ENCODE data around the gene WLS. TPM values are rescaled to one million over a fixed set of nuclear protein-coding genes. Genes with fewer than 3 reads are reported as not detected.

Gene WLS
- total RNA-seq, 1 donor from 2014 or later = not detected

DNA sequence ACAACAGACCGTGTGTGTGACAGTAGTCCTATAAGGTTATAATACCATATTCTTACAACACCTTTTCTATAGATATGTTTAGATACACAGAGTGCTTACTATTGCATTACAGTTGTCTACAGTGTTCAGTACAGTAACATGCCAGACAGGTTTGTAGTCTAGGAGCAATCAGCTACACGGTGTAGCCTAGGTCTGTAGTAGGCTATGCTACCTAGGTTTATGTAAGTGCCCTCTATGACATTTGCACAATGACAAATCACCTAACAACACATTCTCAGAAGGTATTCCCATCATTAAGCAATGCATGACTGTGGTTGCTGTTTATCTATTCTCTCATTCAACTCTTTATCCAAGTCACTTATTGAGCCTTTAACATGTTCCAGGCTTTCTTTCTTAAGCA, 1.8 kb upstream of the WLS start:
- Mint-ChIP-seq H3K27ac (no peak overlapping the region), H3K4me1 (peaks cover 6% of the 10 kb centered on the region), H3K4me3 (no peak overlapping the region), H3K27me3 (peaks cover 55% of the 10 kb centered on the region), H3K36me3 (ENCODE audit: low read depth) (peaks cover 2% of the 10 kb centered on the region), H3K9me3 (peaks cover 7% of the 10 kb centered on the region)
- DNase-seq = no peak
- intact Hi-C loops (cut with micrococcal nuclease) = no loop called here

DNA sequence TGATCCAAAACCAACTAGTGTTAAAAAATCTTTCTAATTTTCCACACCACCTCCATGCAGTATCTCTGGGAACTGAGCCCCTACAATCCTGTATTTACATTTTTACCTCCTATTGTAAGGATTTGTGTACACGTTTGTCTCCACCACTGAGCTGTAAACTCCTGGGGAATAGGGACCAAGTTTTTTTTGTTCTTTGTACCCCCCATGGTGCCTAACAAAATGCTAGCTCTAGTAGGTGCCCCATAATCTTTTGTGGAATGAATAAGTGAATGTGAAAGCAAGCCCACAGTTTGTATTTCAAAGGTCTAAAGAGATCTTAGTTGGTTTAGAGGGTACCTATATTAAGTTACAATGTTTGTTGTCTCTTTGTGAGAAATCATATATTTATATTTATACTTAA, 879 bp upstream of the WLS start:
- H3K27me3 Mint-ChIP-seq = peaks cover 59% of the 10 kb centered on the region
- intact Hi-C loops (cut with micrococcal nuclease) = no loop called here

DNA sequence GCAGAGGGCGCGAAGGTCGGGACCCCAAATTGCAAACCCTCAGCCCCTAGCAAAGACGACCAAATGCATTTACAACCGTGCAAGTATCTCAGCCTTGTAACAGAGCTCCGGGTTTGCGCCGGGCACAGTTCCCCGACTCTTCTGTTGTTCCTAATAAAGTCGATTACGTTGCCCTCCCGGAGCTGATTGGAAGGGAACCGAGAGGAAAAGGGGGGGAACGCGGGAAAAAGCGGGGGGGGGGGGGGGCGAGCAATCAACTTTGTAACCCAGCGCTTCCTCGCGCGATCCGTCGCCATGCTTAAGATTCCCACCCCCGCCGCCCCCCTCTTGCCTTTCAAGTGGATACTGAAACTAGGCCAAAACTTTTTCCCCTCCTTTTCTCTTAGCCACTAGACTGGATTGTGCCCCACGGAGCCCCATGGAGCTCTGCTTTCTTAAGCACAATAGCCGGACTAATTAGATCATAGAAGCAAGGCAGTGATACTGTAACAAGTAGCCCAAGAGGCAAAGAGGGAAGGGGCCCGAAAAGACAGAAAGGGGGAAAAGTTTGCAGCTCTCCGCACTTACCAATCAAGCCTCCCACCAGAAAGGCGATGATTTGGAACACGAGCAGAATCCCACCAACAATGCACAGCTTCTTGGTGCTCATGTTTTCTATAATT, 565 bp downstream of the WLS start:
- Mint-ChIP-seq H3K4me1 (peaks cover 6% of the 10 kb centered on the region), H3K27ac (no peak overlapping the region), H3K4me3 (peak overlapping the region; percentile 59), H3K36me3 (ENCODE audit: low read depth) (peaks cover 2% of the 10 kb centered on the region), H3K9me3 (peaks cover 7% of the 10 kb centered on the region), H3K27me3 (peaks cover 68% of the 10 kb centered on the region)
- DNase-seq = no peak
- intact Hi-C loops (cut with micrococcal nuclease) = no loop called here

More for the DNA sequence above, 879 bp upstream of the WLS start:
- no peak overlapping the region for H3K27ac Mint-ChIP-seq
- H3K36me3 Mint-ChIP-seq (ENCODE audit: low read depth) = peaks cover 2% of the 10 kb centered on the region
- H3K4me1 Mint-ChIP-seq = peaks cover 6% of the 10 kb centered on the region
- H3K9me3 Mint-ChIP-seq = peaks cover 7% of the 10 kb centered on the region
- peak overlapping the region; percentile 29 for H3K4me3 Mint-ChIP-seq
- no peak for DNase-seq

DNA sequence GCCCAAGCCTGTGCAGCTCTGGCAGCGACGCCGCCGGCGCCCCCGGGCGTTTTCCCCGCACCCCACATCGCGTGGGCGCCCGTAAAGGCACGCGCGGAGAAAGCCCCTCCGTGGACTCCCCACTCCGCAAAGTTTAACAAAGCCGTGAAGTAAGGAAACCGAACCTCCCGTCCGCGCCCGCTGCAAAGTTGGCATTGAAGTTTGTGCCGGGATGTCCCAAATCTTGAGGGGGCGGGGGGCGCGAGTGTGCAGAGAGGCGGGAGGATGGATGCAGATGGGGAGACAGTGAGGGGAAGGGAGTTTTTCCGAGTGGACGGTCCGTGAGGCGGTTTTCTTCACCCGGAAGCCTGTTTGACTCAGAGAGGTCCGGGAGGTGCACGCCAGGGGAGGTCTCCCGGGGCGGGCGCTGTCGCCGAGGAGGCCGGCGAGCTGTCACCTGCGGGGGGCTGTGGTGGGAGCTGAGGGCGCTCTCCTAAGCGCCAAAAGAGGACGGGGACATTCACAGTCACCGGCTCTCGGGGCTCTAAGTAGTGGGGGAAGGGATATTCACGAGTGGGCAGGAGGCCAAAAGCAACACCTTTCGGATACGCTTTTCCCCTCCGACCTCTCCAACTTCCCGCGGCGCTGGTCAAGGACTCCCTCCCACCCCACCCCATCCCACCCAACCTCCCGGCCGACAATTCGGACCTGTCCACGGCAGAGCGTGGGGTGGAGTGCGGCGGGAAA, 1.3 kb downstream of the WLS start:
- no peak for DNase-seq
- intact Hi-C loops (cut with micrococcal nuclease) = no loop called here
- Mint-ChIP-seq H3K27me3 (peaks cover 71% of the 10 kb centered on the region), H3K36me3 (ENCODE audit: low read depth) (peaks cover 2% of the 10 kb centered on the region), H3K4me3 (peak overlapping the region; percentile 57), H3K4me1 (peaks cover 6% of the 10 kb centered on the region), H3K27ac (peak overlapping the region; percentile 8), H3K9me3 (peaks cover 7% of the 10 kb centered on the region)

GRCh38 chr1:68230484-68230802, 1.9 kb downstream of the WLS start:
- peak overlapping the region; percentile 57 for H3K4me3 Mint-ChIP-seq
- peaks cover 73% of the 10 kb centered on the region for H3K27me3 Mint-ChIP-seq
- intact Hi-C loops (cut with micrococcal nuclease) = no loop called here

DNA sequence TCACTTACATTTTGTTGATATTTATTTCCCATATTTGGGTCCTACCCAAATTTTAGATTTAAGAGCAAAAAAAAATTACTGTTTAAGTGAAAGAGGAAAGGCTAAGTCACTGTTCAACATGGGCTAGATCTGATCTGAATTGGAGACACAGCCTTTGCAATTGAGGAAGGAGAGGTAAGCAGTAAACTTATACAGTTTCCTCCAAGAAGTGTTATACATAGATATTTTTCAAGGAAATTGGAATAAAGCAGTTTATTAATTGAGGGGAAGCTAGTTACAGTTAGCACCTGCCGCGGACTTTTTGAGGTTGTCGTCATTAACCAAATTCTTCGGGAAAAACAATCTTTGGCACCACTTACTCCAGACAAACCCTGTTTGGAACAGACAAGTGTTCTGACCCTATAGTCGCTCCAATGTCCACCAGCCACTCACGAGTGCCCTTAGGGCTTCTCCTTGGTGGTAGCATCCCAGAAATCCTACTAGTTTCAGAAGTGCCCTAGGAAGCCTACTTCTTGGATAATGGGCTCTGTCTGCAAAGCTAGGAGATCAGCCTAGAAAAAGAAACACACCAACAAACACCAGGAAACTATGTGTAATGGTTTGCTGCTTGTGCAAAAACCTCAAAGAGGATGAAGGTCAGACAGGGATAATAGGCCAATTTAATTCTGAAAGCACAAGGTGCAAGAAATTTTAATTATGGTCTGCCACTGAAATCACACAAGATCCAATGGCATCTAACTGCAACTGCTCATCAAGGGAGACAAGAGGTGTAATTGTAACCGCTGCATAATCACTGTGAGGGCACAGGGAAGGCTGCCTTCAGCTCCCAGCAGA, 2.5 kb downstream of the WLS start:
- H3K9me3 Mint-ChIP-seq = peaks cover 7% of the 10 kb centered on the region
- no peak for DNase-seq
- H3K27me3 Mint-ChIP-seq = peaks cover 69% of the 10 kb centered on the region
- no peak overlapping the region for H3K4me3 Mint-ChIP-seq
- H3K27ac Mint-ChIP-seq = no peak overlapping the region
- H3K36me3 Mint-ChIP-seq (ENCODE audit: low read depth) = peaks cover 2% of the 10 kb centered on the region
- peaks cover 6% of the 10 kb centered on the region for H3K4me1 Mint-ChIP-seq
- intact Hi-C loops (cut with micrococcal nuclease) = no loop called here

More at GRCh38 chr1:68230484-68230802, 1.9 kb downstream of the WLS start:
- DNase-seq = no peak
- peak overlapping the region; percentile 8 for H3K27ac Mint-ChIP-seq
- peaks cover 6% of the 10 kb centered on the region for H3K4me1 Mint-ChIP-seq
- peaks cover 2% of the 10 kb centered on the region for H3K36me3 Mint-ChIP-seq (ENCODE audit: low read depth)
- peaks cover 7% of the 10 kb centered on the region for H3K9me3 Mint-ChIP-seq

- Mint-ChIP-seq H3K27ac (no peak overlapping the region), H3K4me3 (no peak overlapping the region), H3K36me3 (ENCODE audit: low read depth) (peaks cover 2% of the 10 kb centered on the region), H3K4me1 (peaks cover 6% of the 10 kb centered on the region), H3K27me3 (peaks cover 59% of the 10 kb centered on the region), H3K9me3 (peaks cover 6% of the 10 kb centered on the region)
- intact Hi-C loops (cut with micrococcal nuclease) = no loop called here
- DNase-seq = no peak
These were observed 3.5 kb downstream of the WLS start for GRCh38 chr1:68228851-68229250.

GRCh38 chr1:68227598-68227997, 4.7 kb downstream of the WLS start:
- no peak for DNase-seq
- H3K36me3 Mint-ChIP-seq (ENCODE audit: low read depth) = no peaks in the 10 kb centered on the region
- no peak overlapping the region for H3K27ac Mint-ChIP-seq
- no peak overlapping the region for H3K4me3 Mint-ChIP-seq
- H3K27me3 Mint-ChIP-seq = peaks cover 52% of the 10 kb centered on the region
- intact Hi-C loops (cut with micrococcal nuclease) = no loop called here
- H3K4me1 Mint-ChIP-seq = peaks cover 5% of the 10 kb centered on the region
- H3K9me3 Mint-ChIP-seq = no peaks in the 10 kb centered on the region

DNA sequence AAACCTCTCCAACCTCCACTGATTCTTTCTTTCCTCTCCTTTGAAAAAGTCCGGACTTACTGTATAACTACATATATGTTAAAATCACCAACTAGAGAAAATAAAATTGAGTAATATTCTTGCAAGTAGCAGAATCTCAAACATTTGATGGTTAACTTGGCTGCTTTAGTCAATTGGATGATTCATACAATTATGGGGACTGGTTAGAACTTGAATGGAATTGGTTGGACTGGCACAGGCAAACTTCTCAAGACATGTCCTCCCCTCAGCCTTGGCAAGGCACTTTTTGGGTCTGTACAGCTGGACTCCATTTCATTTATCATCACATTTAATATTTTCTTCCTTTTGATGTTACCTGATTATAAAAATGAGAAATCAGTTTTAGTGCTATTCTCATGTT, 6.5 kb downstream of the WLS start:
- peaks cover 40% of the 10 kb centered on the region for H3K27me3 Mint-ChIP-seq
- peaks cover 2% of the 10 kb centered on the region for H3K4me1 Mint-ChIP-seq
- no peak overlapping the region for H3K4me3 Mint-ChIP-seq
- H3K36me3 Mint-ChIP-seq (ENCODE audit: low read depth) = no peaks in the 10 kb centered on the region
- H3K9me3 Mint-ChIP-seq = no peaks in the 10 kb centered on the region
- no peak for DNase-seq
- H3K27ac Mint-ChIP-seq = no peak overlapping the region
- intact Hi-C loops (cut with micrococcal nuclease) = no loop called here

DNA sequence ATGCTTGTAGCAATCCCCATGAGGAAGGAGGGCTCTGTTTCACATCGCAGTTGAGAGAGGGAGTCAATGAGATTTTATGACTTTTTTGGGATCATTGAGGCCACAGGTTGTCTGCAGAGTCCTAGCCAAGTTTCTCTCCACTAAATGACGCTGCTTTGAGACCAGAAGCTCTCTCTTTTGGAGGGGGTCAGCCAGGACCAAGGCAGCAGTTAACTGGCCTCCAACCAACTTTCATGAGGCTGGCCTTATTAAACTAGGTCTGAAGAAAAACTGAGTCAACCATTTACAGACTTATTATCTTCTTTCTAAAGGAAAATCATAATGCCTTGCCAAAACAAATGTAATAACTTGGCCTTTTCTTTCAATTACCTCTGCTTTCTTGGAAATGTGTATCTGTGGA, 8.6 kb downstream of the WLS start:
- intact Hi-C loops (cut with micrococcal nuclease) = no loop called here
- Mint-ChIP-seq H3K36me3 (ENCODE audit: low read depth) (no peaks in the 10 kb centered on the region), H3K4me3 (no peak overlapping the region), H3K9me3 (no peaks in the 10 kb centered on the region), H3K4me1 (no peaks in the 10 kb centered on the region), H3K27ac (no peak overlapping the region), H3K27me3 (peaks cover 21% of the 10 kb centered on the region)
- DNase-seq = no peak

GRCh38 chr1:68221980-68222373, 10.3 kb downstream of the WLS start:
- Mint-ChIP-seq H3K4me1 (no peaks in the 10 kb centered on the region), H3K9me3 (no peaks in the 10 kb centered on the region), H3K27me3 (peaks cover 12% of the 10 kb centered on the region), H3K27ac (no peak overlapping the region), H3K4me3 (no peak overlapping the region), H3K36me3 (ENCODE audit: low read depth) (no peaks in the 10 kb centered on the region)
- DNase-seq = no peak
- intact Hi-C loops (cut with micrococcal nuclease) = no loop called here

DNA sequence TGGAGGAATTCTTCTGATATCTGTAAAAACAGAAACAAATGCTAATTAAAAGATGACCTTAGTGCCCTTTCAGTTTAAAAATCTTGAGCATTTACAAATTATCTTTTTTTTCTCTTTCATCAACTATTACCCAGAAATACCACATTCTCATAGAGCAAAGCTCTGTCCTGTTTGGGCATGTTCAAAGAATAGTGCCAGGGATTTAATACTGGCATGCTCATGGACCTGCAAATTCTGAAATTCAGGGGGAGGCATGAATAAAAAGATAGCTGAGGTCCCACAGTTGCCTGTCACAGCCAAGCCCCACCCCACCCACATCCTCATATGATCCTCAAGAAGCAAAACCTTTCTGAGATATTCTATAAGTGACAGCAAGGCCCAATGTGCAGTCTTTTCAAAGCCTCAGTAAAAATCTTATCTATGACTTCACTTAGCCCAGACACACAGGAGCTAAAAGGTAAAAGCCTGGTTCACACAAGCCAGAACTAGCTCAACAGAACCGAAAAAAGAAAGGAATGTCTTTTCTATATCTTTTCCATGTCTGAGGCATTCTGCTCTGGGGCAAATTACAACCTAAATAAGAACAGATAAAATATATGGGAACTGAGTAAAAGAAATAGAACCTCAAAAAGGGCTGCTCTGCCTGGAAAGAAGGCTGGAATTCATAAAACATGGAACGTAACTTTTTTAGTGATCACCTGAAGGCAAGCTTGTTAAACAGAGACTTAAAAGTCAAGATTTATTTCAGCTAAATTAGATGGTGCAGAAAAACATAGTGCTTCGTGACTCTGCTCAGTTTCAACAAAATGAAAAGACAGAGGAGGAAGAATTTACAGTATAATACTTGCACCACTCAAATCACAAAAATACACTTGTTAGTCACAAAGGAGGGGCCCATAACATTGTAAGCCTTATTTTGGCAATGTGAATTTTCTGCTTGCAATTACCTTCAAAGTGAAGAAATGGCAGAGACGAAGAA, 11.0 kb downstream of the WLS start:
- Mint-ChIP-seq H3K4me3 (no peak overlapping the region), H3K27ac (no peak overlapping the region), H3K27me3 (peaks cover 7% of the 10 kb centered on the region), H3K9me3 (no peaks in the 10 kb centered on the region), H3K36me3 (ENCODE audit: low read depth) (no peaks in the 10 kb centered on the region), H3K4me1 (no peaks in the 10 kb centered on the region)
- no peak for DNase-seq
- intact Hi-C loops (cut with micrococcal nuclease) = no loop called here

DNA sequence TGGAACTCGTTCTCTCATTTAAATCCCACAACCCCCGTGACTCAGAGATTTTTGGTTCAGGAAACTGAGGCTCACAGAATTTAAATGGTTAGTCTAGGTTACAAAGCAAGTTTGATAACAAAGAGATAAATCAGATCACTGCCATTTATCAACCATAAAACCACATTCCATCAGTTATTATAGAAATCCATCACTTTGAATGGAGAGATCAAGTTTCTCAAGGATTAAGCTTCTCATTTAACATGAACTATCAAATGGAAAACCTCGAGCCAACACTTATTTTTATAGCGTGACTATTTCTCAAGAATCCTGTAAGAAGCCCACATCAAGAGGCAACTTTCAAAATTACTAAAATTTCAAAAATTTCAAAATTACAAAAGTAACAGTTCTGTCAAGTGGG, 11.9 kb downstream of the WLS start:
- Mint-ChIP-seq H3K4me3 (no peak overlapping the region), H3K27me3 (peaks cover 8% of the 10 kb centered on the region), H3K4me1 (no peaks in the 10 kb centered on the region), H3K36me3 (ENCODE audit: low read depth) (no peaks in the 10 kb centered on the region), H3K9me3 (no peaks in the 10 kb centered on the region), H3K27ac (no peak overlapping the region)
- no peak for DNase-seq
- intact Hi-C loops (cut with micrococcal nuclease) = no loop called here
